ENCODE results near the gene UBE2Q1.

DNA sequence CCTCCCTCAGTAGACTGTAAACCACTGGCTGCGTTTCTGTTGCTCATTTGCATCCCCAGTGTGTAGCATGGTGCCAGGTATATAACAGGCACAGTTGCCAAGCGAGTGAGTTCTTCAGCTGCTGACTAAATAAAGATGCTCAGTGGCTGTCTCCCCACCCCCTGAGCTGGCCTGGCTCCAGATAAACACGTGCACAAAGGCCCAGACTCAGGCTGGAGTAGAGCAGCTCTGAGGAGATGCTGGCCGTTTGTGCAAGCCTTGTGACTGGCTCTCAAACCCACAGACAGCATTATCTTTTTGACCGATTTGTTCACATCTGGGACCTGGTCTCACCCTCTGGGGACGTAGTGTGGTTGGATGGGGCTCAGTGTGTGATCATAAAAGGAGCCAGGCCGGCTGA, 16.3 kb upstream of the UBE2Q1 start:
- TF ChIP-seq, protein P1, sequence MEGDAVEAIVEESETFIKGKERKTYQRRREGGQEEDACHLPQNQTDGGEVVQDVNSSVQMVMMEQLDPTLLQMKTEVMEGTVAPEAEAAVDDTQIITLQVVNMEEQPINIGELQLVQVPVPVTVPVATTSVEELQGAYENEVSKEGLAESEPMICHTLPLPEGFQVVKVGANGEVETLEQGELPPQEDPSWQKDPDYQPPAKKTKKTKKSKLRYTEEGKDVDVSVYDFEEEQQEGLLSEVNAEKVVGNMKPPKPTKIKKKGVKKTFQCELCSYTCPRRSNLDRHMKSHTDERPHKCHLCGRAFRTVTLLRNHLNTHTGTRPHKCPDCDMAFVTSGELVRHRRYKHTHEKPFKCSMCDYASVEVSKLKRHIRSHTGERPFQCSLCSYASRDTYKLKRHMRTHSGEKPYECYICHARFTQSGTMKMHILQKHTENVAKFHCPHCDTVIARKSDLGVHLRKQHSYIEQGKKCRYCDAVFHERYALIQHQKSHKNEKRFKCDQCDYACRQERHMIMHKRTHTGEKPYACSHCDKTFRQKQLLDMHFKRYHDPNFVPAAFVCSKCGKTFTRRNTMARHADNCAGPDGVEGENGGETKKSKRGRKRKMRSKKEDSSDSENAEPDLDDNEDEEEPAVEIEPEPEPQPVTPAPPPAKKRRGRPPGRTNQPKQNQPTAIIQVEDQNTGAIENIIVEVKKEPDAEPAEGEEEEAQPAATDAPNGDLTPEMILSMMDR (conservative IDR thresholded peaks at IDR 0.05): no peak
- no peak for TF ChIP-seq EZH2 (IDR thresholded peaks at IDR 0.05; ENCODE audit: low read depth)

Measured in PC-9 (cell line).